ENCODE measurements around the gene PCDHGA9.

GRCh38 chr5:141363952-141364660 lies 38.5 kb upstream of the PCDHGA9 start, which contains the start of gene PCDHGA5:
- TF ChIP-seq, protein P1, sequence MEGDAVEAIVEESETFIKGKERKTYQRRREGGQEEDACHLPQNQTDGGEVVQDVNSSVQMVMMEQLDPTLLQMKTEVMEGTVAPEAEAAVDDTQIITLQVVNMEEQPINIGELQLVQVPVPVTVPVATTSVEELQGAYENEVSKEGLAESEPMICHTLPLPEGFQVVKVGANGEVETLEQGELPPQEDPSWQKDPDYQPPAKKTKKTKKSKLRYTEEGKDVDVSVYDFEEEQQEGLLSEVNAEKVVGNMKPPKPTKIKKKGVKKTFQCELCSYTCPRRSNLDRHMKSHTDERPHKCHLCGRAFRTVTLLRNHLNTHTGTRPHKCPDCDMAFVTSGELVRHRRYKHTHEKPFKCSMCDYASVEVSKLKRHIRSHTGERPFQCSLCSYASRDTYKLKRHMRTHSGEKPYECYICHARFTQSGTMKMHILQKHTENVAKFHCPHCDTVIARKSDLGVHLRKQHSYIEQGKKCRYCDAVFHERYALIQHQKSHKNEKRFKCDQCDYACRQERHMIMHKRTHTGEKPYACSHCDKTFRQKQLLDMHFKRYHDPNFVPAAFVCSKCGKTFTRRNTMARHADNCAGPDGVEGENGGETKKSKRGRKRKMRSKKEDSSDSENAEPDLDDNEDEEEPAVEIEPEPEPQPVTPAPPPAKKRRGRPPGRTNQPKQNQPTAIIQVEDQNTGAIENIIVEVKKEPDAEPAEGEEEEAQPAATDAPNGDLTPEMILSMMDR (IDR thresholded peaks at IDR 0.05; ENCODE audit: low read depth, low read length), result no peak
- no peak for TF ChIP-seq EZH2phosphoT487 (IDR thresholded peaks at IDR 0.05; ENCODE audit: low read depth)

All from OCI-LY3 (cell line).